Posterior cingulate gyrus (tissue), 11 donors: Measurements from ENCODE around the gene DALRD3.

Source experiments
- DNase-seq, 10 donors: peaks; one replicate each; pipeline versions ENCODE4 v3.0.0 to v3.0.0-alpha.2; 2020 to 2021; ENCODE audit warnings: mixed read lengths in 3 of 10
- intact Hi-C: fragments of 100-400 bp; cut with DNase I; formaldehyde crosslinking; loops from one replicate; pipeline ENCODE4 v1.15.1; 2023

The DALRD3 gene, protein sequence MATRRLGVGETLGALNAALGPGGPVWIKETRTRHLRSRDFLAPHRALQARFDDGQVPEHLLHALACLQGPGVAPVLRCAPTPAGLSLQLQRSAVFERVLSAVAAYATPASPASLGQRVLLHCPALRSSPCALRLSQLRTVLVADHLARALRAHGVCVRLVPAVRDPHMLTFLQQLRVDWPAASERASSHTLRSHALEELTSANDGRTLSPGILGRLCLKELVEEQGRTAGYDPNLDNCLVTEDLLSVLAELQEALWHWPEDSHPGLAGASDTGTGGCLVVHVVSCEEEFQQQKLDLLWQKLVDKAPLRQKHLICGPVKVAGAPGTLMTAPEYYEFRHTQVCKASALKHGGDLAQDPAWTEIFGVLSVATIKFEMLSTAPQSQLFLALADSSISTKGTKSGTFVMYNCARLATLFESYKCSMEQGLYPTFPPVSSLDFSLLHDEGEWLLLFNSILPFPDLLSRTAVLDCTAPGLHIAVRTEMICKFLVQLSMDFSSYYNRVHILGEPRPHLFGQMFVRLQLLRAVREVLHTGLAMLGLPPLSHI

GRCh38 chr3:49017971-49018706 lies at the start of gene DALRD3:
DALRD3 (minus strand) TSS chr3:49018580; CDS start chr3:49018564, 16 bp downstream.
- peak; percentile 48 to 95 (median 70) for DNase-seq

GRCh38 chr3:49058011-49058410 lies 39.6 kb upstream of the DALRD3 start:
- no peak for DNase-seq
- intact Hi-C loops, result no loop called here

More at GRCh38 chr3:49017971-49018706, at the start of gene DALRD3:
- intact Hi-C loops, result no loop called here

DNA sequence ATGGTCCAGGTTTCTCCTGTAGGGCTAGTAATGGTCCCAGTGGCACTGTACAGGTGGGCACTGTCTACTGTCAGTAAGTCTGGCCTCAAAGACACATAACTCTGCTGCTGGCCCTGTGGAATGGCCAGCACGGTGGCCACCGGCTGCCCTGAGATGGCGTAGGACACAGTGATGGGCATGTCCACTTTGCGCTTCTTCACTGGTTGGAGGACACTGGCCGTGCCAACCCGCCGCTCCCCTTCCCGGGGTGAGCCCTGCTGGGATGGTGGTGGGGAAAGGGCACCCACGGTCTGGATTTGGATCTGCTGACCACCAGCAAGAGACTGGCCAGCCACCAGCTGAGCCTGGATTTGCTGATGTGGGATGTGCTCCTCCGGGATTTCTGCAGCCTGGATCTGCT lies 38.9 kb upstream of the DALRD3 start:
- no peak for DNase-seq
- intact Hi-C loops, result no loop called here

- DNase-seq, result peak in 1 of 10 donors; percentile 1
- intact Hi-C loops, result no loop called here
Observed at GRCh38 chr3:49054344-49054862, 36.0 kb upstream of the DALRD3 start.

- intact Hi-C loops, result no loop called here
- peak in 1 of 10 donors; percentile 11 for DNase-seq
Observed at GRCh38 chr3:49053543-49053942, 35.2 kb upstream of the DALRD3 start.

- intact Hi-C loops, result no loop called here
- DNase-seq, result peak in 1 of 10 donors; percentile 1
Observed at GRCh38 chr3:49035281-49035680, 16.9 kb upstream of the DALRD3 start.

DNA sequence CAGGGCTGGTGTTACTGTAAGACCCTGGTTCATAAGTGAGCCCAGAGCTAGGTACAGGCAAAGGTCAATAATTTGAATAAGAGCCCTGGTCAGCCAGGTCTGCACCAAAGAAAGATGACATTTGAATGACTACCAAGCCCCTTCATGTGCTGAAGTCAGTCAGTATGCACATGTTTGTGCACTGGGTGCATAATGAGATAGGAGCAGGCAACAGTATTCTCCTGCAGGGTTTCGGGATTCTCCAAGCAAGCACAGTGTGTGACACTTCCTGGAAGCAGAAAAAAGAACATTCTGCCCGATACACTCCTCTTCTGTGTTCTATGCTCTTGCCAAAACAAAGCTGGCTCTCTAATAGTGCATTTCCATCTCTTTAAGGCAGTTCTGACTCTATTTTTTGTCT lies 16.3 kb upstream of the DALRD3 start:
- peak in 1 of 10 donors; percentile 12 for DNase-seq

DNA sequence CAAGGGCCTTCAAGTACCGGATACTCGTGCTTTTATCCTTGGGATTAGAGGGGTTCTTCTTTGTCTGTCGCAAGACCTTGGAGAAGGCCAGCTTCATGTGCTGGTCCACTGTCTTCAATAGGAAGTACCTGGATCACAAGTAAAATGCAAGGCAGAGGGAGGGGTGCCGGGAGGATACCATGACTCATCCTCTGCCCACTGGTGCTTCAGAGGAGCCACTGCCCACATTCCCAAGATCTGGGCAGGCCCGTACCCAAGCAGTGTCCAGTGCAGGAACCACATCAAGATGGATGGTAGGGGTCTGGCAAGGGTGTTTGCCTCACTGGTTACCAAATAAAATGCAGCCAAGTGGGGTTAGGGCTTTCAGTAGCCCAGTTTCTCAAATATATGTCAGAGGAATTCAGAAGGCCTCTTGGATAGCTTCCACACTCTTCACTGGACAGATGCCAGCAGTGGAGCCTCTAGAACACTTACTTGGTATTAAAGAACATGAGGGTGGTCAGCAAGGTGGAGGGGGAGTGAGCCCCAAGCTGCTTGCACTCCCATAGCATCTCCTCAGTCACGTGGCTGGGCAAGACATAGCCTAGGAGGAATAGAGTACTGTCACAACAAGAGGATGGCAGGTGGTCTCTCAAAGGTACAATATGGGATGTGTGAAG lies 14.4 kb upstream of the DALRD3 start:
- intact Hi-C loops, result no loop called here
- DNase-seq, result peak in 2 of 10 donors; percentile 54 to 74

More for the DNA sequence above, 16.3 kb upstream of the DALRD3 start:
- intact Hi-C loops, result no loop called here

- intact Hi-C loops, result no loop called here
- DNase-seq, result peak in 1 of 10 donors; percentile 28
Observed at GRCh38 chr3:49030321-49030720, 11.9 kb upstream of the DALRD3 start.

- no peak for DNase-seq
- intact Hi-C loops, result loop anchor here (10.0 kb wide), 1 partner anchor 65 kb away; the partner anchor contains the start of gene QRICH1
Observed at GRCh38 chr3:49029563-49029884, 11.1 kb upstream of the DALRD3 start.

DNA sequence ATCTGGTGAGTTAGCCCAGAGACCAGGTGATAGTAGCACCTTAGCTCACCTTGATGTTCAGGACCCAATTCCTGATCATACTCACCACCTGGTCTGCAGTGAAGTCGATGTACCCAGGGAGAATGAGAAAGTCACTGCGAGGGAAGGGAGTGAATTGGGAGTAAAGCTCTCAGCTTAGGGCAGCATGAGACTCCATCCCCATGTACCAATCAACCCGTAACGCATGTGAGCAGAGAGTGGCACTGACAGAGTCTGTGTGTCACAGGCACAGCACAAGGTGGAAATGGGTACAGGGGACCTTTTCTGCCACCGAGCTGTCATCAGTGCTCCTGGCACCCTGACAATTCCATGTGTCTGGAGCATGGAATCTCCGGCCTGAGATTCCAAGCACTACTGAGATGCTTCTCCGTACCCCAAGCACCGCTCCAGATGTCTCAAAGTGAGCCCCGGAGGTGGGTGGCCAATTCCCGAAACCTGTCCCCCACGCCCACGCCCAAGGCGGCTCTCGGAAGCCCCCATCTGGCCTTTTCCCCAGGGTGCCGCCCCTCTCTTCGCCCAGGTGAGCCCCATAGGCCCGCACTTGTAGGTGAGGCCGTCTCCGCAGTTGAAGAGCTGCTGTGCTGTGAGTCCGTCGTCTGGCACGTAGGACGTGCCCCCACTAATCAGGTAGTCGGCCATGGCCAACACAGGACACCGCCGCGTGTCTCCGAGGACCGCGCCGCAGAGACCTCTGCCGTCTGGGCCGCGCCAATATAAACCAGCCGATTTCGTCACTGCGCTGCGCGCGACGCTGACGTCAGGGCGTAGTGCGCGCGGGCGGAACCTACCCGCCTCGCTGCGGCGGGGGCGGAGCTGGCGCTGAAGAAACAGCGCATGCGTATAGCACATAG lies 10.5 kb upstream of the DALRD3 start, which contains the start of gene IMPDH2:
IMPDH2 (minus strand) TSS at position 726 of the 890 bp plus-strand sequence; CDS start at position 678, 48 bp downstream.
- intact Hi-C loops, result loop anchor here (10.0 kb wide), 1 partner anchor 66 kb away; the partner anchor contains the start of gene QRICH1
- peak; percentile 91 to 99 (median 94) for DNase-seq

GRCh38 chr3:49028298-49028672 lies 9.9 kb upstream of the DALRD3 start:
- DNase-seq, result peak in 2 of 10 donors; percentile 5 to 7
- intact Hi-C loops, result loop anchor here (10.0 kb wide), 1 partner anchor 67 kb away; the partner anchor contains the start of gene QRICH1

- peak in 3 of 10 donors; percentile 53 to 77 (median 60) for DNase-seq
- intact Hi-C loops, result loop anchor here (10.0 kb wide), 1 partner anchor 67 kb away; the partner anchor contains the start of gene QRICH1
Observed at GRCh38 chr3:49027634-49028033, 9.3 kb upstream of the DALRD3 start.

- intact Hi-C loops, result loop anchor here (10.0 kb wide), 1 partner anchor 68 kb away; the partner anchor contains the start of gene QRICH1
- peak in 3 of 10 donors; percentile 32 to 73 (median 70) for DNase-seq
Observed at GRCh38 chr3:49026536-49026935, 8.2 kb upstream of the DALRD3 start.

DNA sequence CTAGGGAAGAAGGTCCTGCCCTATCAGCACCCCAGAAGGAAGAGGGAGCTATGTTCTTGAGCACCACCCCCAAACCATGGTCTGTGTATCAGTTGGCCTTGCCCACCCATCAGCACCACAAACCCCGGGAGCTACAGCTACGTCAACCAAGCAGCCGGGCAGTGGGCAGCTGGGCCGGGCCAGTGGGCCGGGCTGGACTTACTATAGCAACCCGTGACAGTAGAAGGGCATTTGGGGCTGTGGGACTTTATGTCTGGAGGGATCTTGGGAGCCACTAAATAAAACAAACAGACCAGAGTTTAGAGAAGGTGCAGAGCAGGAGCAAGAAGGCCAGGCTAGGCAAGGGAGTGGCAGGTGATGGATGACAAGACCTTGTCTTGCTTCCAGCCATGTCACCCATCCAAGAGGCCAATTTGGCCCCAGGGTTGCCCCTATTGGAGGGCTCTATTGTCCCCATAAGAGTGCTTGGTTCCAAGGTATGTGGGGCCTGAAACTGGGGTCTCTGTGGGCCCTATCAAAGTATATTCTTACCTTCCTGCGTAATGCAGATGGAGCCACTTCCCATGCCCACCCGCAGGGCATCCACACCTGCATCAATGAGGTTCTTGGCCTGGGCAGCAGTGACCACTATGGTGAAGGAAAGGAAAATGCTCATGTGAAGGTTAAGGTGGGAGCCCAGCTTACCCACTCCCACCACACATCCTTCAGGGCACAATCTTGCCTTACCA lies 7.6 kb upstream of the DALRD3 start:
- DNase-seq, result peak in 3 of 10 donors; percentile 45 to 88 (median 57)
- intact Hi-C loops, result loop anchor here (10.0 kb wide), 1 partner anchor 69 kb away; the partner anchor contains the start of gene QRICH1

- DNase-seq, result peak in 3 of 10 donors; percentile 56 to 76 (median 65)
- intact Hi-C loops, result loop anchor here (10.0 kb wide), 1 partner anchor 70 kb away; the partner anchor contains the start of gene QRICH1
Observed at GRCh38 chr3:49025005-49025792, 6.8 kb upstream of the DALRD3 start.

DNA sequence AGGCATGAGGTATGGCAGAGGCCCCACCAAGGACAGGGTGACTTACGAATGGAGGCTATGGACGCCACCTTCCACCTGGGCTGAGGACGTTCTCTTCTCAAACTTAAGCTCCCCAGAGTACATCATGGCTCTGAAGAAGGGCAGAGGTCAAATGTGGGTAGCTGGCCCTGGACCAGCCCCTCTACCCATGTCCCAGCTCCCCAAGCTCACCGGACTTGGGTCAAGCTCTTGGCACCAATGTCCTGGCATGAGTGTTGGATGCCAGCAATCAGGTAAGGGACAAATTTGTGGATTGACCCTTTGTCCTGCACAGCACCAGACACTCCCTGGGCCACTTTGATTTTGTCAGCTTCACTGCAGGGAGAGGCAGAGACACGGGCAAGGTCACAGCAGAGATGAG lies 6.1 kb upstream of the DALRD3 start:
- intact Hi-C loops, result loop anchor here (10.0 kb wide), 1 partner anchor 70 kb away; the partner anchor contains the start of gene QRICH1
- DNase-seq, result peak in 2 of 10 donors; percentile 15 to 41
